Measurements from ENCODE around the gene TRIM25.

TRIM25 gene

DNA sequence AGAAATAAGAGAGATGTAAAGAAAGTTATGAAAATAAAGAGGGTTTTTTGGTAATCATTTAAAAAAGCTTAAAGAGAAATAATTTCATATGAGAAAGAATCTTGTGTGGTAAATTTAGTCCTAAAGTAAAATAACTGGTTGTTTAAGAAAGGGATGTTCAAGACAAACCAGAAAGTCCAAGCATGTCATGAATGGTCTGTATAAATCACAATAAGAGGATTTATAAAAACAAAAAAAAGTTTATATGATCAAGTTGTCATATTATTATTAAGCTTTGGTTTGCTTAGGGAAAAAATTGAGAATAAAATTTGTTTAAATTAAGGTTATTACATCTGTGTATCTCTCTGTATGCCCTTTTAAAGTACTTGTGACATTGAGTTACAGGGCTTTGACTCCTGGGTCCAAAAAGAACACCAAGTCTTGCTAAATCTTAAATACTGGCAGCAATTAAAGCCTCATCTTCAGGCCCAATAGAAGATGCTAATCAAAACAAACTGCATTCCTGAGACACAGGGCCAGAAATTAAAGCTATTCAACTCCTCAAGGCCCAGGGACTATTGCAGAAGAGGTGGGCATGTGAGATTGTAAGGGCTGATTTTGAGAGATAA lies 15.6 kb upstream of the TRIM25 start:
- in situ Hi-C loops (cut with MboI; ENCODE audit: low sequenced_read_pairs): loop anchor here (25.0 kb wide), 1 partner anchor 342 kb away; the partner anchor contains the start of gene NOG

- in situ Hi-C loops (cut with MboI; ENCODE audit: low sequenced_read_pairs): loop anchor here (25.0 kb wide), 1 partner anchor 341 kb away; the partner anchor contains the start of gene NOG
Observed at GRCh38 chr17:56928586-56928985, 14.7 kb upstream of the TRIM25 start.

- in situ Hi-C loops (cut with MboI; ENCODE audit: low sequenced_read_pairs): loop anchor here (25.0 kb wide), 1 partner anchor 339 kb away; the partner anchor contains the start of gene NOG
Observed at GRCh38 chr17:56926704-56927103, 12.9 kb upstream of the TRIM25 start.

DNA sequence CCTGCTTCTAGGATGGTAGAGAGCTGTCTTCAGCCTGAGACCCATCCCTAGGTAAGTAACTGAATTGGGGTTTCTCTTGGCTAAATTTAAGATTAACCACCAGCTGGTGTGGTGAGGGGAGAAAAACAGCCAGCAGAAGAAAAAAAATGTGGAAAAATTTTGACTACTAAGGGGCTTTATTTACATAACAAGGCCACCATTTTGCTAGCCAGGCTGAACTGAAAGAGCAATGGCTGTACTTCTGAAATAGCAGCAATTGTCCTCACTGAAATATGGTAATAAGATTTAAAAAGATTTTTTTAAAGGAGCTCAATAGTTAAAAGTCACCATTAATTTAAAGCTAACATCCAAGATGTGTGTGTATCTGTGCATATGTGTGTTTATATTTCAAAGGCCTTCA lies 12.4 kb upstream of the TRIM25 start:
- in situ Hi-C loops (cut with MboI; ENCODE audit: low sequenced_read_pairs): loop anchor here (25.0 kb wide), 1 partner anchor 339 kb away; the partner anchor contains the start of gene NOG

GRCh38 chr17:56925088-56925487 lies 11.2 kb upstream of the TRIM25 start:
- in situ Hi-C loops (cut with MboI; ENCODE audit: low sequenced_read_pairs): loop anchor here (25.0 kb wide), 1 partner anchor 338 kb away; the partner anchor contains the start of gene NOG

DNA sequence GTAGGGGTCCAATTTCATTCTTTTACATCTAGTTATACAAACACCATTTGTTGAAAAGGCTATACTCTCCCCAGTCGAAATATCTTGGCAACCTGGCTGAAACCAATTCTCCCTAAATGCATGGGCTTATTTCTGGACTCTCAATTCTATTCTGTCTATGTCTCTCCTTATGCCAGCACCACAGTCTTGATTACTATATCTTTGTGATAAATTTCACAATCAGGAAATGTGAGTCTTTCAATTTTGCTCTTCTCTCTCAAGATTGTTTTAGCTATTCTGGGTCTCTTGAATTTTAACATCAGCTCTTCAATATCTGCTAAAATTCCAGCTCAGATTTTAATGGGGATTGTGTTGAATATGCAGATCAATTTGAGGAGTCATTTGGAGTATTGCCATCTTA lies 5.9 kb upstream of the TRIM25 start:
- in situ Hi-C loops (cut with MboI; ENCODE audit: low sequenced_read_pairs): no loop called here

- in situ Hi-C loops (cut with MboI; ENCODE audit: low sequenced_read_pairs): no loop called here
Observed at GRCh38 chr17:56918916-56919315, 5.1 kb upstream of the TRIM25 start.

- in situ Hi-C loops (cut with MboI; ENCODE audit: low sequenced_read_pairs): no loop called here
Observed at GRCh38 chr17:56917559-56918296, 3.9 kb upstream of the TRIM25 start.

DNA sequence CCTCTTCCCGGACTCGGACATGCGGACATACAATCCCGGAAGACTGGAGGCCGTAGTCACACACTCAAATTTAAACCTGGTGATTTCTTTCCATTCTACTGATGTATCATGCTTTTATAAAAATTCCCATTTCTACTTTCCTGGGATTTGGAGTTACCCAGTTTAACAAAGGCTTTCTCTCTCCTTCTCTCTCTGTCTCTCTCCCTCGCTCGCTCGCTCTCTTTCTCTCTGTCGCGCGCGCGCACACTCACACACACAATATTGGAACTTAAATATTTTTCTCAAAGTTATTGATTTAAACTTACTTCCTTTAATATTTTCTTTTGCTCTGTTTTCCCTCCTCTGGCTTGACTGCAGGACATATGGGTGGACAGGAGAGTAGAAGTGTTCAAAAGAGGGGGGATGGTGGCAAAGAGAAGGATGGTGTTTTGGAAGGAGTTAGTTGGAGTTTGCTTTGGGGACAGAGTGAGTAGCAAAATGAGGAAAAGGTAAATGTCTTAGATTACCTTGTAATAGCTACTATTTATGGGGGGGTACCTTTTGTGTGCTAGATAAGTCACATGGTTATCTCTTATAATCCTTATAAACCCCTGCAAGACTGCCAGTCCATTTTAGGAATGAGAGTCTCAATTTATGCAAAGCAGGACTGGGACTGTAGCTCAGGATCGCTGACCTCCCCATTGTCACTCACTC lies 878 bp upstream of the TRIM25 start:
- in situ Hi-C loops (cut with MboI; ENCODE audit: low sequenced_read_pairs): no loop called here

DNA sequence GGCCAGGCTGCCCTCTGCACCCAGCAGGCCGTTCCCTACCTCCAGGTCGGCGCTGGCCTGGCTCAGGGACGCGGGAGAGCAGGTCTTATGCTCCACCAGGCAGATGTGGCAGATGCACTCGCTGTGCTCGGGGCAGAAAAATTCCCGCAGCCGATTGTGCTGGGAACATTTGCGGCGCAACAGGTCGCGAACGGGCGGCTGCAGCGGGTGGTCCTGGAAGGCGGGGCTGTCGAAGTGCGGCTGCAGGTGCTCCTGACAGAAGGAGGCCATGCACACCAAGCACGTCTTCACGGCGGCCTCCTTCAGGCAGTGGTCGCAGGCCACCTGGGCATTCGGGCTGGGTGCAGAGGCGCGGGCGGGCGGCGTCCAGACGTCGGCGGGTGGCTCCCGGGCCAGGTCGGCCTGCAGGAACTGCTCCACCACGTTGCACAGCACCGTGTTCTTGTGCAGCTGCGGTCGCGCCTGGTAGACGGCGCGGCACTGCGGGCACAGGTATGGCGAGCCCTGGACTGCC lies 439 bp downstream of the TRIM25 start:
- in situ Hi-C loops (cut with MboI; ENCODE audit: low sequenced_read_pairs): no loop called here

DNA sequence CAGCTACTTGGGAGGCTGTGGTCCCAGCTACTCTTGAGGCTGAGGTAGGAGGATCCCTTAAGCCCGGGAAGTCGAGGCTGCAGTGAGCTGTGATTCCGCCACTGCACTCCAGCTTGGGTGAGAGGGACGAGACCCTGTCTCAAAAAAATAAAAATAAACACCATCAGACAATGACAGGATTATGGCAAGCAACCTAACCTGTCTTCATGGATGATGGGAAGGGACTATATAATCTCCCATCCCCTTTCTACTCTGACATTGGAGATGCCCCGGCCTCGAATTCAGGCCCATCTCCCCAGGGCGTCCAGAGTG lies 893 bp downstream of the TRIM25 start:
- in situ Hi-C loops (cut with MboI; ENCODE audit: low sequenced_read_pairs): no loop called here

DNA sequence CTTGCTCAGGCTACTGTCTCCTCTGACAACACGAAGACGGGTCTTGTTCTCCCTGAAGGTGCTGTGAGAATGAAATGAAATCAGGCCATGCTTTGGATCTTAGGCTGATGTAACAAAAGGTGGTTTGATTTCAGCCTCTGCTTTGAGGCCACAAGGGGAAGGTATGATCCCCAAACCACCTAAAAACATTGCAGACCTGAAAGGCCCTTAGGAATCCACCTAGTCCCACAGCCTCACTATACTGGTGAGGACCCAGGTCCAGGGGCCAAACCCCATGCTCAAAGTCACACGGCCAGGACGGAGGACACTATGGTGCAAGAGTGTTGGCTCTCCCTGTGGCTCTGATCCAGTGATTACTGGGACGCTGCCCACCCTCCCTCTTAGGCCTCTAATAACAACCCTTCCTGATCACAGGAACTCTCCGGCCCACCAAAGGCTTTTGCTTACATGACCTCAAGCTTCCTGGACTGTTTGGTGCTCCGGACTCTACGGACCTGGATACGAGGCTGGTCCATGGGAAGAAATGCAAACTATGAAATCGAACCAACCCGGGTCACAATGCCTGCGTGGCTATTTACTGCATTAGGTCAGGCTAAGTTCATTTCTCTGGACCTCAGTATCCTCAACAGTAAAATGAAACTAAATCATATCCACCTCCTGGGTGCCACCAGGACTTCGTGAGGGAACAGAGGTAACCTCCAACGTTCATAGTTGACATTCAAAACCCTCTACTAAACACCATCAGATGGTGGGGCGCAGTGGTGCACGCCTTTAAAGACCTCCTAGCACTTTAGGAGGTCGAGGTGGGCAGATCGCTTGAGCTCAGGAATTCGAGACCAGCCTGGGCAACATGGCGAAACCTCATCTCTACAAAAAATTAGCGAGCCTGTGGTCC lies 1.5 kb downstream of the TRIM25 start:
- in situ Hi-C loops (cut with MboI; ENCODE audit: low sequenced_read_pairs): no loop called here

DNA sequence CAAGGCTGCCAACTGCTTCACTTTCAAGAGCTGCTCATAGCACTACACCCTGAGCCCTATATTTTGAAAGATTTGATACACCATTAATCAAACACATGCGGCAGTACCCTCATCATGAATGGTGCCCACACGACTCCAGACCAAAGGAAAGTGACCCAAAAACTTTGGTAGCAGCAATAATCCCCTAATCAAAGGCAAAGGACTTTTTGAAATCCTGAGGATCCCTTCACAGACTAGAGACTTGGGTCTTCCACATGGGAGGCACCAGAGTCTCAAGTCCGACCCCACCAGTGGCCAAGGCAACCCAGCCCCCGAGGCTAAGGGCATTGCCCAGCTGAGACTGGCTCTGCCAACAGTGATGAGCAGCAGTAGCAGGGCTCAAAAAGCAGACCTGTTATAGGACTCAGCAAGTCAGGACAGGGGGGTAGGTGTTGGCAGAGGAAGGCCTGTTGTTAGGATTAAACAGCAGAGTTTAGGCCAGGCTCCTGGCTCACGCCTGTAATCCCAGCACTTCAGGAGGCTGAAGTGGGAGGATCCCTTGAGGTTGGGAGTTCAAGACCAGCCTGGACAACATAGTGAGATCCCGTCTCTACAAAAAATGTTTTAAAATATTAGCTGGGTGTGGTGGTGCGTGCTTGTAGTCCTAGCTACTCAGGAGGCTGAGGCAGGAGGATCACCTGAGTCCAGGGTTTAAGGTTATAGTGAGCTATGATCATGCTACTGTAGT lies 3.2 kb downstream of the TRIM25 start:
- in situ Hi-C loops (cut with MboI; ENCODE audit: low sequenced_read_pairs): no loop called here

GRCh38 chr17:56909742-56910508 lies 3.9 kb downstream of the TRIM25 start:
- in situ Hi-C loops (cut with MboI; ENCODE audit: low sequenced_read_pairs): no loop called here

- in situ Hi-C loops (cut with MboI; ENCODE audit: low sequenced_read_pairs): no loop called here
Observed at GRCh38 chr17:56908001-56908542, 5.8 kb downstream of the TRIM25 start.

DNA sequence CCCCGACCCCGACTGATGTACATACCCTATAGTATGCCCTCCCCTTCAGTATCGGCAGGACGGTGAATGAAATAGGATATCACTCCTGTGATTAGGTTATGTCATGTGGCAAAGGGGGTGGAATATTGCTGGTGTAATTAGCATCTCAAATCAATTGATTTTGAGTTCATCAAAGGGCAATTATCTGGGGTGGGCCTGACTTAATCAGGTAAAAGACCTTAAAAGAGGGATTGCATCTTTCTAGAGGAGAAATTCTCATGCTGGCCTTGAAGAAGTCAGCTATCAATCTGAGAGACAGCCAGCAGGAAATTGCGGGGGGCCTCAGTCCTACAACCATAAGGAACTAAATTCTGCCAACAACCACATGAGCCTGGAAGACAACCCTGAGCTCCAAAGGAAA lies 10.3 kb downstream of the TRIM25 start:
- in situ Hi-C loops (cut with MboI; ENCODE audit: low sequenced_read_pairs): no loop called here

GRCh38 chr17:56902348-56902747 lies 11.5 kb downstream of the TRIM25 start:
- in situ Hi-C loops (cut with MboI; ENCODE audit: low sequenced_read_pairs): no loop called here

DNA sequence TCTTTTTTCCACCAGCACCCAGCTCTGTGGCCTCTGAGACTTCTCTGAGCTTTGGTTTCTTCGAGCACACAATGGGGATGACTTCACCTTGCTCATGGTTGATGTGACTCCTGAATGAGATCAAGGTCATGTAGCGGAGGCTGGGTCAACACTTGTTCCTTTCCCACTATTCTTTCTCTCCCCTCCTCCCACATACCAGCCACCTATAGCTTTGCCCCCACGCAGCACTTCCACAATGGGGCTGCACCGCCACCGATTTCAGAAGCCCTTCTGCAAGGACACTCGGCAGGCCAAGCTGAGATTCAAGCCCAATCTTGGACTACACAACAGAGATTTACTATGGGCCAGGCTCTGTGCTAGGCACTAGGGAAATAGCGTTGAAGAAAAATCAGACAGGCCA lies 14.4 kb downstream of the TRIM25 start:
- in situ Hi-C loops (cut with MboI; ENCODE audit: low sequenced_read_pairs): no loop called here

DNA sequence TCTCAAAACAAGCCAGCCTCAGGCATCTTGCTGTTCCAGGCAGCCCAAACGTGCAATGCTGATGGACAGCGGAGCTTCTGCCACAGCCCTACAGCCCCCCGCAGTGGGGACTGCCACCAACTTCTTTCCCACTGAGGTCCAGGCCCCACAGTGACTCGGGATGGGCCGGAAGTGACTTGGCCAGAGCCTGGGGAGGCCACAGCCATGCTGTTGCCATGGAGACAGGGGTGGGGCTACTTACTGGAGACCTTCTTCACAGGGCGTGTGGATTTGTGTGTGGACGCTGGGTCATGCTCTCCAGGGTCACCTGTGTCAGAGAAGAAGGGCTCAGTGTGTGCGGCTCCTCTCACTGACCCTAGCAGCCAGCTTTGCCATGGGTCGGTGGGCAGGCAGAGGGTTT lies 15.0 kb downstream of the TRIM25 start:
- in situ Hi-C loops (cut with MboI; ENCODE audit: low sequenced_read_pairs): no loop called here
